Lower lobe of right lung (tissue), 2 donors: Measurements from ENCODE around the gene FRAS1. TPM values are rescaled to one million over a fixed set of nuclear protein-coding genes. Genes with fewer than 3 reads are reported as not detected.

Experiments used
- ATAC-seq, 2 donors: fragments of 200-7000 bp; cut with Tn5 transposase; one replicate each; pipeline ENCODE4 v1.9.1; 2020 to 2022; ENCODE audit warnings: mild to moderate bottlenecking in 2 of 2, moderate library complexity in 2 of 2
- DNase-seq: peaks from one replicate; pipeline ENCODE4 v3.0.0-alpha.2; 2020
- H3K27ac ChIP-seq: fragments of 200-600 bp; one replicate; pipeline ENCODE4 v1.8.0; 2022
- H3K27me3 ChIP-seq: fragments of 200-600 bp; one replicate; pipeline ENCODE4 v1.8.0; 2022; ENCODE audit warnings: low read depth
- H3K36me3 ChIP-seq: fragments of 200-600 bp; one replicate; pipeline ENCODE4 v1.8.0; 2022; ENCODE audit warnings: mild to moderate bottlenecking
- H3K4me1 ChIP-seq: fragments of 200-600 bp; one replicate; pipeline ENCODE4 v1.8.0; 2022
- H3K4me3 ChIP-seq: fragments of 200-600 bp; one replicate; pipeline ENCODE4 v1.8.0; 2022; ENCODE audit warnings: mild to moderate bottlenecking
- H3K9me3 ChIP-seq: fragments of 200-600 bp; one replicate; pipeline ENCODE4 v1.8.0; 2022
- CTCF ChIP-seq: fragments of 200-600 bp; IDR thresholded peaks from one replicate; pipeline ENCODE4 v1.8.0; 2022; ENCODE audit warnings: antibody characterized with exemption, mild to moderate bottlenecking
- intact Hi-C: fragments of 100-400 bp; cut with DNase I; formaldehyde crosslinking; loops from one replicate; pipeline ENCODE4 v1.11.0; 2022
- total RNA-seq: library from RNA; stranded (reverse); fragmentation: NEBNext Ultra II Directional; extraction: Animal tissue kit (Norgen Biotek cat#: 25700); gene quantifications from one replicate; pipeline ENCODE4 v1.2.1, GENCODE V29; 2021
- donor health status: DM: no; HTN: yes; CAD: no; lungs with severe emphysema.

The FRAS1 gene
- total RNA-seq, 1 donor from 2014 or later = 9.2 TPM

- Histone ChIP-seq H3K4me1 (no peaks in the 10 kb centered on the region), H3K27ac (no peak overlapping the region), H3K4me3 (no peak overlapping the region), H3K36me3 (no peaks in the 10 kb centered on the region), H3K27me3 (no peaks in the 10 kb centered on the region), H3K9me3 (no peaks in the 10 kb centered on the region)
- no peak for DNase-seq
- intact Hi-C loops = no loop called here
- no peak for TF ChIP-seq CTCF
- ATAC-seq = peak; percentile 43 to 57
These were observed 313.7 kb downstream of the FRAS1 start for GRCh38 chr4:78370631-78371372.

- no peak overlapping the region for H3K27ac ChIP-seq
- no peaks in the 10 kb centered on the region for H3K9me3 ChIP-seq
- H3K4me3 ChIP-seq = no peak overlapping the region
- DNase-seq = no peak
- H3K36me3 ChIP-seq = no peaks in the 10 kb centered on the region
- TF ChIP-seq CTCF = no peak
- intact Hi-C loops = no loop called here
- ATAC-seq = no peak
- no peaks in the 10 kb centered on the region for H3K4me1 ChIP-seq
- no peaks in the 10 kb centered on the region for H3K27me3 ChIP-seq
These were observed 315.3 kb downstream of the FRAS1 start for GRCh38 chr4:78372355-78372988.

- H3K27me3 ChIP-seq = no peaks in the 10 kb centered on the region
- H3K4me3 ChIP-seq = no peak overlapping the region
- ATAC-seq (no peak), DNase-seq (no peak)
- intact Hi-C loops = no loop called here
- H3K9me3 ChIP-seq = no peaks in the 10 kb centered on the region
- no peak overlapping the region for H3K27ac ChIP-seq
- no peaks in the 10 kb centered on the region for H3K4me1 ChIP-seq
- H3K36me3 ChIP-seq = no peaks in the 10 kb centered on the region
- no peak for TF ChIP-seq CTCF
These were observed 320.4 kb downstream of the FRAS1 start for GRCh38 chr4:78377555-78377954.

- Histone ChIP-seq H3K9me3 (no peaks in the 10 kb centered on the region), H3K27me3 (no peaks in the 10 kb centered on the region), H3K27ac (no peak overlapping the region), H3K4me3 (no peak overlapping the region), H3K36me3 (no peaks in the 10 kb centered on the region), H3K4me1 (no peaks in the 10 kb centered on the region)
- no peak for TF ChIP-seq CTCF
- intact Hi-C loops = no loop called here
- DNase-seq (no peak), ATAC-seq (no peak)
These were observed 321.9 kb downstream of the FRAS1 start for GRCh38 chr4:78379040-78379439.

- no peaks in the 10 kb centered on the region for H3K4me1 ChIP-seq
- DNase-seq = no peak
- H3K27me3 ChIP-seq = no peaks in the 10 kb centered on the region
- intact Hi-C loops = no loop called here
- H3K27ac ChIP-seq = no peak overlapping the region
- H3K9me3 ChIP-seq = no peaks in the 10 kb centered on the region
- H3K36me3 ChIP-seq = no peaks in the 10 kb centered on the region
- no peak for TF ChIP-seq CTCF
- peak in 1 of 2 donors; percentile 73 for ATAC-seq
- H3K4me3 ChIP-seq = no peak overlapping the region
These were observed 323.0 kb downstream of the FRAS1 start for GRCh38 chr4:78379991-78380729.
